HEK293 (cell line): Measurements from ENCODE around the gene PRCP.

Experiments used
- BCL11A ChIP-seq: fragments of 450-650 bp; formaldehyde crosslinking; IDR thresholded peaks from 2 replicates; pipeline ENCODE4 v1.5.1; 2016; ENCODE audit warnings: low read depth, missing biosample characterization, missing genetic modification characterization
- HOXD13 ChIP-seq: sonication (generic); formaldehyde crosslinking; IDR thresholded peaks from 2 replicates; pipeline ENCODE4 v1.8.0; 2022; ENCODE audit warnings: missing genetic modification reagents, borderline replicate concordance
- KLF8 ChIP-seq: fragments of 450-650 bp; formaldehyde crosslinking; IDR thresholded peaks from 2 replicates; pipeline ENCODE4 v1.5.1; 2016; ENCODE audit warnings: missing biosample characterization, missing genetic modification characterization
- SCRT2 ChIP-seq: fragments of 450-650 bp; formaldehyde crosslinking; IDR thresholded peaks from 2 replicates; pipeline ENCODE4 v1.5.1; 2016; ENCODE audit warnings: missing biosample characterization, missing genetic modification characterization
- SETDB1 ChIP-seq: IDR thresholded peaks from one replicate; pipeline ENCODE4 v1.6.1; 2017; ENCODE audit warnings: mild to moderate bottlenecking, low read length, moderate library complexity, mixed read lengths; ENCODE audit not compliant: insufficient read length
- ZBTB48 ChIP-seq: fragments of 450-650 bp; formaldehyde crosslinking; IDR thresholded peaks from 2 replicates; pipeline ENCODE4 v1.5.1; 2016; ENCODE audit warnings: missing biosample characterization, missing genetic modification characterization
- ZFP69B ChIP-seq: fragments of 450-650 bp; formaldehyde crosslinking; IDR thresholded peaks from 2 replicates; pipeline ENCODE4 v1.5.1; 2016; ENCODE audit warnings: missing biosample characterization, missing genetic modification characterization
- ZNF10 ChIP-seq: fragments of 450-650 bp; formaldehyde crosslinking; IDR thresholded peaks from 2 replicates; pipeline ENCODE4 v1.5.1; 2017; ENCODE audit warnings: missing biosample characterization, missing genetic modification characterization
- ZNF16 ChIP-seq: fragments of 450-650 bp; formaldehyde crosslinking; IDR thresholded peaks from 2 replicates; pipeline ENCODE4 v1.5.1; 2016; ENCODE audit warnings: low read depth, missing biosample characterization, missing genetic modification characterization
- ZNF184 ChIP-seq: fragments of 450-650 bp; IDR thresholded peaks from 2 replicates; pipeline ENCODE4 v1.5.1; 2018; ENCODE audit warnings: missing biosample characterization, mild to moderate bottlenecking, missing genetic modification characterization
- ZNF211 ChIP-seq: fragments of 450-650 bp; formaldehyde crosslinking; IDR thresholded peaks from 2 replicates; pipeline ENCODE4 v1.5.1; 2016; ENCODE audit warnings: low read depth, missing biosample characterization, missing genetic modification characterization
- ZNF341 ChIP-seq: fragments of 450-650 bp; formaldehyde crosslinking; IDR thresholded peaks from 2 replicates; pipeline ENCODE4; 2016; ENCODE audit warnings: low read depth, missing biosample characterization, missing genetic modification characterization
- ZNF423 ChIP-seq: fragments of 450-650 bp; formaldehyde crosslinking; IDR thresholded peaks from 2 replicates; pipeline ENCODE4 v1.5.1; 2016; ENCODE audit warnings: missing biosample characterization, missing genetic modification characterization
- ZNF571 ChIP-seq: fragments of 450-650 bp; formaldehyde crosslinking; IDR thresholded peaks from 2 replicates; pipeline ENCODE4 v1.5.0; 2017; ENCODE audit warnings: missing biosample characterization, missing genetic modification characterization
- ZNF624 ChIP-seq: fragments of 450-650 bp; formaldehyde crosslinking; IDR thresholded peaks from 2 replicates; pipeline ENCODE4 v1.5.1; 2017; ENCODE audit warnings: missing biosample characterization, missing genetic modification characterization
- ZNF792 ChIP-seq: fragments of 450-650 bp; formaldehyde crosslinking; IDR thresholded peaks from 2 replicates; pipeline ENCODE4 v1.5.1; 2016; ENCODE audit warnings: missing biosample characterization, missing genetic modification characterization
- ZXDB ChIP-seq: fragments of 450-650 bp; formaldehyde crosslinking; IDR thresholded peaks from 2 replicates; pipeline ENCODE4 v1.5.1; 2016; ENCODE audit warnings: missing biosample characterization, missing genetic modification characterization
- TF ChIP-seq, protein P1 (sequence below): fragments of 450-650 bp; formaldehyde crosslinking; IDR thresholded peaks from 2 replicates; pipeline ENCODE4 v1.5.1; 2016; ENCODE audit warnings: missing biosample characterization, missing genetic modification characterization, low read depth
- TF ChIP-seq, protein P2 (sequence below): fragments of 450-650 bp; formaldehyde crosslinking; IDR thresholded peaks from 2 replicates; pipeline ENCODE4 v1.5.1; 2016; ENCODE audit warnings: missing biosample characterization, missing genetic modification characterization
- TF ChIP-seq, protein P3 (sequence below): fragments of 450-650 bp; IDR thresholded peaks from 2 replicates; pipeline ENCODE4 v1.5.1; 2018; ENCODE audit warnings: missing biosample characterization, mild to moderate bottlenecking, missing genetic modification characterization
- TF ChIP-seq, protein P4 (sequence below): fragments of 450-650 bp; formaldehyde crosslinking; IDR thresholded peaks from 2 replicates; pipeline ENCODE4 v1.5.1; 2016; ENCODE audit warnings: missing biosample characterization, missing genetic modification characterization, borderline replicate concordance
- TF ChIP-seq, protein P5 (sequence below): fragments of 450-650 bp; formaldehyde crosslinking; IDR thresholded peaks from 2 replicates; pipeline ENCODE4 v1.5.0; 2017; ENCODE audit warnings: missing biosample characterization, missing genetic modification characterization, borderline replicate concordance
- TF ChIP-seq, protein P6 (sequence below): fragments of 450-650 bp; formaldehyde crosslinking; IDR thresholded peaks from 2 replicates; pipeline ENCODE4 v1.5.1; 2017; ENCODE audit warnings: missing biosample characterization, missing genetic modification characterization
- TF ChIP-seq, protein P7 (sequence below): fragments of 450-650 bp; formaldehyde crosslinking; IDR thresholded peaks from 2 replicates; pipeline ENCODE4 v1.5.1; 2016; ENCODE audit warnings: missing biosample characterization, missing genetic modification characterization
- TF ChIP-seq, protein P8 (sequence below): fragments of 450-650 bp; IDR thresholded peaks from 2 replicates; pipeline ENCODE4 v1.5.1; 2018; ENCODE audit warnings: missing biosample characterization, missing genetic modification characterization

The PRCP gene

DNA sequence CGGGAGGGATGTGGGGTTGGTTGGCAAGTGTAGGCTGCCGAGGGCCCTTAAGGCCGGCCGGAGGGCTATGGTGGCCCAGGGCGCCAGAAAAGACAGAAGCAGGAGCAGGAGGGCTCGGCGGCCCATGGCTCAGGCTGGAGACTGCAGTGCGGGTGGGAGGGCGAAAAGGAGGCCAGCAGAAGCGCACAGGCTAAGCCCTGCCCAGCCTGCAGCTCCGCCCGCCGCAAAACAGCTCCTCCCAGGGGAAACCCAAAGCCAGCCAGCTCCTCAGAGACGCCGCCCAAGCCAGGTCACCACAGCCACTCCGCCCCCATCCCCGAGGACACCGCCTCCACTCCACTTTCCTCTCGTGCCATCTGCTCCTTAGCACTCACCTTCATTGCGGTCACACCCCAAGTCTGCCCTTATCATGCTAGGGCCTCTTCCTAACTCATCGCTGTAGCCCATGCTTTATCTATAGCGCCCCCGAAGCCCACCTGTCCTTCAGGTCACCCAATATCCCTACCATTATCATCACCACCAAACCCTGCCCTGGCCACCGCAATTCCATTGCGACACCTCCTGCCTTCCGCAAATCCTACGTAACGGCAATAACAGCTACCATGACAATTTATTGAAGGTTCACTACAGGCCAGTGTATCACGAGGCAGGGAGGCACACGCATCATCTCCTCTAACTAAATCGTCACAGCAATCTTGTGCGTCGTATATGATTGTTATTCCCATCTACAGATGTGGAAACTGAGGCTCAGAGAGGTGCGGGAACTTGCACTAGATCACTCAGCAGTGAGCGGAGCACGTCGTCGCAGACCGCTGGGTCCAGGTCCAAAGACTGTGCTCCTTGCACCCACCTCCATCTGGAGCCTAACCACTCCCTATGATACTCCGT lies at the start of gene PRCP (continued):
- TF ChIP-seq, protein P1, sequence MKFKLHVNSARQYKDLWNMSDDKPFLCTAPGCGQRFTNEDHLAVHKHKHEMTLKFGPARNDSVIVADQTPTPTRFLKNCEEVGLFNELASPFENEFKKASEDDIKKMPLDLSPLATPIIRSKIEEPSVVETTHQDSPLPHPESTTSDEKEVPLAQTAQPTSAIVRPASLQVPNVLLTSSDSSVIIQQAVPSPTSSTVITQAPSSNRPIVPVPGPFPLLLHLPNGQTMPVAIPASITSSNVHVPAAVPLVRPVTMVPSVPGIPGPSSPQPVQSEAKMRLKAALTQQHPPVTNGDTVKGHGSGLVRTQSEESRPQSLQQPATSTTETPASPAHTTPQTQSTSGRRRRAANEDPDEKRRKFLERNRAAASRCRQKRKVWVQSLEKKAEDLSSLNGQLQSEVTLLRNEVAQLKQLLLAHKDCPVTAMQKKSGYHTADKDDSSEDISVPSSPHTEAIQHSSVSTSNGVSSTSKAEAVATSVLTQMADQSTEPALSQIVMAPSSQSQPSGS (tag by site-specific recombination), result no peak
- TF ChIP-seq ZXDB (tag by site-specific recombination) (peak; percentile 68), ZBTB48 (peak; percentile 7; the same call in 1 of the 2 replicates), ZNF624 (no peak), SCRT2 (tag by site-specific recombination) (no peak), ZNF10 (tag by site-specific recombination) (peak; percentile 90), ZNF423 (tag by site-specific recombination) (0 out of 2 replicates have a peak, but pooled peaks have one; percentile 52), ZNF571 (tag by site-specific recombination) (no peak), SETDB1 (no peak), ZNF16 (tag by site-specific recombination) (no peak), ZNF184 (tag by site-specific recombination) (no peak), BCL11A (peak; percentile 98), HOXD13 (CRISPR knock-in tag) (no peak), KLF8 (tag by site-specific recombination) (peak; percentile 86), ZNF792 (tag by site-specific recombination) (no peak), ZNF211 (no peak), ZFP69B (no peak), ZNF341 (tag by site-specific recombination) (peak; percentile 87)
- TF ChIP-seq, protein P2, sequence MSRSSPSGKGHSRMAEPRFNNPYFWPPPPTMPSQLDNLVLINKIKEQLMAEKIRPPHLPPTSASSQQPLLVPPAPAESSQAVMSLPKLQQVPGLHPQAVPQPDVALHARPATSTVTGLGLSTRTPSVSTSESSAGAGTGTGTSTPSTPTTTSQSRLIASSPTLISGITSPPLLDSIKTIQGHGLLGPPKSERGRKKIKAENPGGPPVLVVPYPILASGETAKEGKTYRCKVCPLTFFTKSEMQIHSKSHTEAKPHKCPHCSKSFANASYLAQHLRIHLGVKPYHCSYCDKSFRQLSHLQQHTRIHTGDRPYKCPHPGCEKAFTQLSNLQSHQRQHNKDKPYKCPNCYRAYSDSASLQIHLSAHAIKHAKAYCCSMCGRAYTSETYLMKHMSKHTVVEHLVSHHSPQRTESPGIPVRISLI (tag by site-specific recombination), result no peak
- TF ChIP-seq, protein P3, sequence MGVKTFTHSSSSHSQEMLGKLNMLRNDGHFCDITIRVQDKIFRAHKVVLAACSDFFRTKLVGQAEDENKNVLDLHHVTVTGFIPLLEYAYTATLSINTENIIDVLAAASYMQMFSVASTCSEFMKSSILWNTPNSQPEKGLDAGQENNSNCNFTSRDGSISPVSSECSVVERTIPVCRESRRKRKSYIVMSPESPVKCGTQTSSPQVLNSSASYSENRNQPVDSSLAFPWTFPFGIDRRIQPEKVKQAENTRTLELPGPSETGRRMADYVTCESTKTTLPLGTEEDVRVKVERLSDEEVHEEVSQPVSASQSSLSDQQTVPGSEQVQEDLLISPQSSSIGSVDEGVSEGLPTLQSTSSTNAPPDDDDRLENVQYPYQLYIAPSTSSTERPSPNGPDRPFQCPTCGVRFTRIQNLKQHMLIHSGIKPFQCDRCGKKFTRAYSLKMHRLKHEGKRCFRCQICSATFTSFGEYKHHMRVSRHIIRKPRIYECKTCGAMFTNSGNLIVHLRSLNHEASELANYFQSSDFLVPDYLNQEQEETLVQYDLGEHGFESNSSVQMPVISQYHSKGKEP (tag by site-specific recombination), result no peak
- TF ChIP-seq, protein P4, sequence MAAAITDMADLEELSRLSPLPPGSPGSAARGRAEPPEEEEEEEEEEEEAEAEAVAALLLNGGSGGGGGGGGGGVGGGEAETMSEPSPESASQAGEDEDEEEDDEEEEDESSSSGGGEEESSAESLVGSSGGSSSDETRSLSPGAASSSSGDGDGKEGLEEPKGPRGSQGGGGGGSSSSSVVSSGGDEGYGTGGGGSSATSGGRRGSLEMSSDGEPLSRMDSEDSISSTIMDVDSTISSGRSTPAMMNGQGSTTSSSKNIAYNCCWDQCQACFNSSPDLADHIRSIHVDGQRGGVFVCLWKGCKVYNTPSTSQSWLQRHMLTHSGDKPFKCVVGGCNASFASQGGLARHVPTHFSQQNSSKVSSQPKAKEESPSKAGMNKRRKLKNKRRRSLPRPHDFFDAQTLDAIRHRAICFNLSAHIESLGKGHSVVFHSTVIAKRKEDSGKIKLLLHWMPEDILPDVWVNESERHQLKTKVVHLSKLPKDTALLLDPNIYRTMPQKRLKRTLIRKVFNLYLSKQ (tag by site-specific recombination), result no peak
- TF ChIP-seq, protein P5, sequence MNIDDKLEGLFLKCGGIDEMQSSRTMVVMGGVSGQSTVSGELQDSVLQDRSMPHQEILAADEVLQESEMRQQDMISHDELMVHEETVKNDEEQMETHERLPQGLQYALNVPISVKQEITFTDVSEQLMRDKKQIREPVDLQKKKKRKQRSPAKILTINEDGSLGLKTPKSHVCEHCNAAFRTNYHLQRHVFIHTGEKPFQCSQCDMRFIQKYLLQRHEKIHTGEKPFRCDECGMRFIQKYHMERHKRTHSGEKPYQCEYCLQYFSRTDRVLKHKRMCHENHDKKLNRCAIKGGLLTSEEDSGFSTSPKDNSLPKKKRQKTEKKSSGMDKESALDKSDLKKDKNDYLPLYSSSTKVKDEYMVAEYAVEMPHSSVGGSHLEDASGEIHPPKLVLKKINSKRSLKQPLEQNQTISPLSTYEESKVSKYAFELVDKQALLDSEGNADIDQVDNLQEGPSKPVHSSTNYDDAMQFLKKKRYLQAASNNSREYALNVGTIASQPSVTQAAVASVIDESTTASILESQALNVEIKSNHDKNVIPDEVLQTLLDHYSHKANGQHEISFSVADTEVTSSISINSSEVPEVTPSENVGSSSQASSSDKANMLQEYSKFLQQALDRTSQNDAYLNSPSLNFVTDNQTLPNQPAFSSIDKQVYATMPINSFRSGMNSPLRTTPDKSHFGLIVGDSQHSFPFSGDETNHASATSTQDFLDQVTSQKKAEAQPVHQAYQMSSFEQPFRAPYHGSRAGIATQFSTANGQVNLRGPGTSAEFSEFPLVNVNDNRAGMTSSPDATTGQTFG (tag by site-specific recombination), result no peak
- TF ChIP-seq, protein P6, sequence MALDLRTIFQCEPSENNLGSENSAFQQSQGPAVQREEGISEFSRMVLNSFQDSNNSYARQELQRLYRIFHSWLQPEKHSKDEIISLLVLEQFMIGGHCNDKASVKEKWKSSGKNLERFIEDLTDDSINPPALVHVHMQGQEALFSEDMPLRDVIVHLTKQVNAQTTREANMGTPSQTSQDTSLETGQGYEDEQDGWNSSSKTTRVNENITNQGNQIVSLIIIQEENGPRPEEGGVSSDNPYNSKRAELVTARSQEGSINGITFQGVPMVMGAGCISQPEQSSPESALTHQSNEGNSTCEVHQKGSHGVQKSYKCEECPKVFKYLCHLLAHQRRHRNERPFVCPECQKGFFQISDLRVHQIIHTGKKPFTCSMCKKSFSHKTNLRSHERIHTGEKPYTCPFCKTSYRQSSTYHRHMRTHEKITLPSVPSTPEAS, result no peak
- TF ChIP-seq, protein P7, sequence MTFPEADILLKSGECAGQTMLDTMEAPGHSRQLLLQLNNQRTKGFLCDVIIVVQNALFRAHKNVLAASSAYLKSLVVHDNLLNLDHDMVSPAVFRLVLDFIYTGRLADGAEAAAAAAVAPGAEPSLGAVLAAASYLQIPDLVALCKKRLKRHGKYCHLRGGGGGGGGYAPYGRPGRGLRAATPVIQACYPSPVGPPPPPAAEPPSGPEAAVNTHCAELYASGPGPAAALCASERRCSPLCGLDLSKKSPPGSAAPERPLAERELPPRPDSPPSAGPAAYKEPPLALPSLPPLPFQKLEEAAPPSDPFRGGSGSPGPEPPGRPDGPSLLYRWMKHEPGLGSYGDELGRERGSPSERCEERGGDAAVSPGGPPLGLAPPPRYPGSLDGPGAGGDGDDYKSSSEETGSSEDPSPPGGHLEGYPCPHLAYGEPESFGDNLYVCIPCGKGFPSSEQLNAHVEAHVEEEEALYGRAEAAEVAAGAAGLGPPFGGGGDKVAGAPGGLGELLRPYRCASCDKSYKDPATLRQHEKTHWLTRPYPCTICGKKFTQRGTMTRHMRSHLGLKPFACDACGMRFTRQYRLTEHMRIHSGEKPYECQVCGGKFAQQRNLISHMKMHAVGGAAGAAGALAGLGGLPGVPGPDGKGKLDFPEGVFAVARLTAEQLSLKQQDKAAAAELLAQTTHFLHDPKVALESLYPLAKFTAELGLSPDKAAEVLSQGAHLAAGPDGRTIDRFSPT (tag by site-specific recombination), result peak; percentile 86; the same call in 1 of the 2 replicates
- TF ChIP-seq, protein P8, sequence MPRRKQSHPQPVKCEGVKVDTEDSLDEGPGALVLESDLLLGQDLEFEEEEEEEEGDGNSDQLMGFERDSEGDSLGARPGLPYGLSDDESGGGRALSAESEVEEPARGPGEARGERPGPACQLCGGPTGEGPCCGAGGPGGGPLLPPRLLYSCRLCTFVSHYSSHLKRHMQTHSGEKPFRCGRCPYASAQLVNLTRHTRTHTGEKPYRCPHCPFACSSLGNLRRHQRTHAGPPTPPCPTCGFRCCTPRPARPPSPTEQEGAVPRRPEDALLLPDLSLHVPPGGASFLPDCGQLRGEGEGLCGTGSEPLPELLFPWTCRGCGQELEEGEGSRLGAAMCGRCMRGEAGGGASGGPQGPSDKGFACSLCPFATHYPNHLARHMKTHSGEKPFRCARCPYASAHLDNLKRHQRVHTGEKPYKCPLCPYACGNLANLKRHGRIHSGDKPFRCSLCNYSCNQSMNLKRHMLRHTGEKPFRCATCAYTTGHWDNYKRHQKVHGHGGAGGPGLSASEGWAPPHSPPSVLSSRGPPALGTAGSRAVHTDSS (tag by site-specific recombination), result 0 out of 2 replicates have a peak, but pooled peaks have one; percentile 13
